H1 (cell line): ENCODE measurements around the gene DCLK1. TPM values are rescaled to one million over a fixed set of nuclear protein-coding genes. Genes with fewer than 3 reads are reported as not detected.

Source experiments
- CTCF ChIA-PET: fragments of 300-600 bp; sonication (Branson Sonifier 250); formaldehyde crosslinking; loops from one replicate; lab custom pipeline; 2021; ENCODE audit not compliant: partially characterized antibody; lab: Charles Lee
- POLR2A ChIA-PET: fragments of 300-600 bp; sonication (Branson Sonifier 250); formaldehyde crosslinking; loops from one replicate; lab custom pipeline; 2021; ENCODE audit warnings: inconsistent platforms; ENCODE audit not compliant: partially characterized antibody; lab: Charles Lee
- DNase-seq, 2 experiments: peaks; one replicate each; pipeline versions ENCODE4 v3.0.0 to v3.0.0-alpha.2; 2010 to 2022; ENCODE audit warnings: low spot score in 2 of 2, low read depth in 1 of 2, mixed read lengths in 1 of 2
- FAIRE-seq: peaks from 2 replicates; lab custom pipeline; 2011; peaks lifted over from hg19 to GRCh38; lab: Jason Lieb, UNC
- H2AFZ ChIP-seq: 2 replicates; pipeline ENCODE4 v1.8.1; 2012; ENCODE audit warnings: low read length, inconsistent platforms
- H2AK5ac ChIP-seq: 2 replicates; pipeline ENCODE4 v1.6.1; 2013; ENCODE audit warnings: low read depth, low read length
- H2BK120ac ChIP-seq: replicated peaks from 2 replicates; pipeline ENCODE3; 2013; ENCODE audit warnings: low read depth, low read length, inconsistent platforms
- H2BK12ac ChIP-seq: 2 replicates; pipeline ENCODE4 v1.6.1; 2013; ENCODE audit warnings: low read depth, low read length
- H2BK15ac ChIP-seq: 2 replicates; pipeline ENCODE4 v1.6.1; 2013; ENCODE audit warnings: low read length
- H2BK20ac ChIP-seq: 2 replicates; pipeline ENCODE4 v1.6.1; 2013; ENCODE audit warnings: low read length
- H2BK5ac ChIP-seq: 2 replicates; pipeline ENCODE4 v1.6.1; 2013; ENCODE audit warnings: low read depth, low read length
- H3K14ac ChIP-seq: 2 replicates; pipeline ENCODE4 v1.6.1; 2013; ENCODE audit warnings: inconsistent platforms; ENCODE audit not compliant: insufficient read length
- H3K18ac ChIP-seq: 2 replicates; pipeline ENCODE4 v1.6.1; 2013; ENCODE audit warnings: low read length; ENCODE audit errors: extremely low read depth
- H3K23ac ChIP-seq: 2 replicates; pipeline ENCODE4 v1.6.1; 2013; ENCODE audit warnings: inconsistent platforms; ENCODE audit not compliant: insufficient read length
- H3K23me2 ChIP-seq: 2 replicates; pipeline ENCODE4 v1.6.1; 2013; ENCODE audit warnings: low read depth, low read length
- H3K27ac ChIP-seq: 2 replicates; pipeline ENCODE4 v1.6.1; 2011; ENCODE audit warnings: low read depth, low read length, inconsistent platforms
- H3K27me3 ChIP-seq, 4 experiments: replicated peaks in 1 of 4; 1 replicate in 1 of 4; 2 replicates in 3 of 4; pipeline versions ENCODE4 v1.6.1 to v1.8.1; 2011 to 2013; ENCODE audit warnings: low read length in 3 of 4, mild to moderate bottlenecking in 3 of 4, inconsistent platforms in 2 of 4, mixed read lengths in 2 of 4, moderate library complexity in 1 of 4; ENCODE audit not compliant: control insufficient read depth in 3 of 4, insufficient read depth in 3 of 4; ENCODE audit errors: extremely low read depth in 1 of 4
- H3K36me3 ChIP-seq, 4 experiments: 2 replicates each; pipeline versions ENCODE4 v1.6.1 to v1.8.1; 2011 to 2013; ENCODE audit warnings: mild to moderate bottlenecking in 4 of 4, low read length in 3 of 4, moderate library complexity in 2 of 4, control low read depth in 1 of 4, inconsistent platforms in 1 of 4; ENCODE audit not compliant: insufficient read depth in 4 of 4, control insufficient read depth in 2 of 4
- H3K4ac ChIP-seq: replicated peaks from 2 replicates; pipeline ENCODE3; 2013; ENCODE audit warnings: low read length, low read depth, mixed read lengths, inconsistent platforms; ENCODE audit not compliant: insufficient read length
- H3K4me1 ChIP-seq, 4 experiments: replicated peaks in 1 of 4; 1 replicate in 1 of 4; 2 replicates in 3 of 4; pipeline versions ENCODE4 v1.6.1 to v1.8.1; 2011 to 2013; ENCODE audit warnings: low read length in 3 of 4, inconsistent platforms in 2 of 4, mixed read lengths in 1 of 4; ENCODE audit not compliant: insufficient read depth in 4 of 4, control insufficient read depth in 3 of 4
- H3K4me2 ChIP-seq, 2 experiments: 2 replicates each; pipeline versions ENCODE4 v1.6.1 to v1.8.1; 2011 to 2013; ENCODE audit warnings: low read depth in 2 of 2, low read length in 2 of 2, control low read depth in 1 of 2, inconsistent platforms in 1 of 2, mild to moderate bottlenecking in 1 of 2; ENCODE audit not compliant: insufficient read depth in 1 of 2
- H3K4me3 ChIP-seq, 4 experiments: fragments of 200-600, 300-600 bp in 1 of 4; sonication (generic), shearing (Covaris generic), sonication (Bioruptor Twin) in 1 of 4; 2 replicates each; pipeline versions ENCODE4 v1.5.1 to v1.8.1; 2011 to 2016; ENCODE audit warnings: low read length in 4 of 4, low read depth in 3 of 4, control low read depth in 2 of 4, inconsistent platforms in 2 of 4, mild to moderate bottlenecking in 2 of 4, mixed read lengths in 1 of 4, moderate library complexity in 1 of 4; ENCODE audit not compliant: insufficient read depth in 2 of 4; ENCODE audit errors: extremely low read depth in 1 of 4
- H3K56ac ChIP-seq: replicated peaks from 2 replicates; pipeline ENCODE3; 2013; ENCODE audit warnings: low read depth, mild to moderate bottlenecking, mixed read lengths, low read length, inconsistent platforms; ENCODE audit not compliant: insufficient read length
- H3K79me1 ChIP-seq: 2 replicates; pipeline ENCODE4 v1.6.1; 2013; ENCODE audit warnings: low read depth, low read length, control low read depth
- H3K79me2 ChIP-seq, 2 experiments: 2 replicates each; pipeline versions ENCODE4 v1.6.1 to v1.8.1; 2012 to 2013; ENCODE audit warnings: low read length in 2 of 2, mild to moderate bottlenecking in 2 of 2, inconsistent platforms in 1 of 2; ENCODE audit not compliant: insufficient read depth in 2 of 2, control insufficient read depth in 1 of 2
- H3K9ac ChIP-seq, 4 experiments: replicated peaks in 1 of 4; 1 replicate in 1 of 4; 2 replicates in 3 of 4; pipeline versions ENCODE4 v1.6.1 to v1.8.1; 2011 to 2013; ENCODE audit warnings: low read depth in 3 of 4, low read length in 3 of 4, control low read depth in 2 of 4, mild to moderate bottlenecking in 2 of 4, moderate library complexity in 2 of 4, inconsistent platforms in 1 of 4; ENCODE audit errors: extremely low read depth in 1 of 4
- H3K9me3 ChIP-seq, 2 experiments: 2 replicates each; pipeline versions ENCODE4 v1.6.1 to v1.8.1; 2012 to 2013; ENCODE audit warnings: mild to moderate bottlenecking in 2 of 2, moderate library complexity in 2 of 2, control low read depth in 1 of 2, inconsistent platforms in 1 of 2, low read depth in 1 of 2, low read length in 1 of 2, mixed read lengths in 1 of 2; ENCODE audit not compliant: insufficient read depth in 2 of 2
- H4K20me1 ChIP-seq, 2 experiments: replicated peaks in 1 of 2; 2 replicates each; pipeline versions ENCODE3 to v1.8.1; 2011 to 2013; ENCODE audit warnings: inconsistent platforms in 2 of 2, low read length in 2 of 2, mild to moderate bottlenecking in 1 of 2; ENCODE audit not compliant: insufficient read depth in 2 of 2, control insufficient read depth in 1 of 2
- H4K5ac ChIP-seq: 2 replicates; pipeline ENCODE4 v1.6.1; 2013; ENCODE audit warnings: low read length, low read depth, mixed read lengths, inconsistent platforms; ENCODE audit not compliant: insufficient read length
- H4K8ac ChIP-seq: 2 replicates; pipeline ENCODE4 v1.8.0; 2013; ENCODE audit warnings: mild to moderate bottlenecking, moderate library complexity, low read length, inconsistent platforms; ENCODE audit not compliant: insufficient read depth; ENCODE audit errors: extremely low read depth
- H4K91ac ChIP-seq: replicated peaks from 2 replicates; pipeline ENCODE3; 2013; ENCODE audit warnings: low read length, mixed read lengths, inconsistent platforms; ENCODE audit not compliant: insufficient read length
- CBX5 ChIP-seq: fragments of 300-800, 300-1000 bp; sonication (generic); IDR thresholded peaks from 2 replicates; pipeline ENCODE4 v1.7.1; 2016; ENCODE audit warnings: antibody characterized with exemption, low read length, low read depth
- CEBPB ChIP-seq: IDR thresholded peaks from 2 replicates; pipeline ENCODE4 v1.6.1; 2012; ENCODE audit warnings: low read depth, low read length
- WGBS, 2 experiments: shearing (Covaris generic) in 1 of 2; methylation state at CpG; one replicate each; pipeline versions ENCODE4 v1.1.6 to v1.1.7; 2013 to 2015; ENCODE audit warnings: low lambda C conversion rate in 2 of 2, mixed read lengths in 2 of 2, inconsistent platforms in 1 of 2, low coverage in 1 of 2, missing lambda C conversion rate in 1 of 2; ENCODE audit not compliant: insufficient replicate concordance in 2 of 2, insufficient coverage in 1 of 2, insufficient read length in 1 of 2; ENCODE audit errors: extremely low coverage in 1 of 2, missing lambda C conversion rate in 1 of 2; 5-methylcytosine and 5-hydroxymethylcytosine counted together
- polyA plus RNA-seq, 7 experiments: library from polyadenylated mRNA; depleted of rRNA in 3 of 7; stranded (reverse) in 5 of 7; unstranded in 2 of 7; fragments of >200 nt in 5 of 7; fragments of 200-250 nt in 2 of 7; gene quantifications; 1 replicate in 5 of 7; 2 replicates in 1 of 7; 4 replicates in 1 of 7; pipeline versions ENCODE4 v1.2.1 to v1.2.3, GENCODE V29; 2011 to 2013; ENCODE audit warnings: missing spikeins in 2 of 7, mixed read lengths in 2 of 7
- total RNA-seq: library from RNA; stranded (reverse); fragmentation: NEBNext Ultra II Directional; extraction: Animal tissue kit (Norgen Biotek cat#: 25700); gene quantifications from 2 replicates; pipeline ENCODE4 v1.2.1, GENCODE V29; 2021

Gene DCLK1
- total and polyA plus RNA-seq, 2 of the 8 experiments (the other 6 are each of a cell fraction or from before 2014, with no cell fraction given): 22.8 to 41.0 TPM

DNA sequence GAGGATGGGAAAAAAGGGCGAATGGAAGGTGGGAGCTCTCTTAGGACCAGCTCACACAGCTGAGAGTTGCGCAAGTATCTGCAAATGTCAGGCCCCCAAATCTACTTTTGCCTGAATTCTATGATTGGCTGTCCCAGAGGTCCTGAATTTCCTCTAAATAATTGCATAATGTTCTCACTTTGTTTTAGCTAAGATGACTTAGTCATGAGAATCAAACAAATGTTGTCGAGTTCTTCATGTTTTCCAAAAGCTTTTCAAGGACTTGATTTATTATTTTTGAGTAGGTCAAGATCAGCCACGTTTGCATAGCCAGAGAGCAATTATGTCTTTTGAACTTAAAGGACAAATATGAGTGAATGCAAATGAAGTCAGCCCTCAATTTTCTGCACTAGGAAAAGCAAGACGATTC, 408.1 kb downstream of the DCLK1 start:
- H3K23ac ChIP-seq: no peak overlapping the region
- no peak overlapping the region for H3K4me2 ChIP-seq
- no peaks in the 10 kb centered on the region for H3K27me3 ChIP-seq
- no peak overlapping the region for H3K18ac ChIP-seq
- H4K8ac ChIP-seq: no peak overlapping the region
- no peak overlapping the region for H2BK12ac ChIP-seq
- no peak overlapping the region for H2AK5ac ChIP-seq
- 80% methylated on average over 5 of the region's 5 CpGs; no CpG with 5 or more reads in 1 of the 2 experiments for WGBS, 2 experiments
- H4K5ac ChIP-seq: no peak overlapping the region
- no peaks in the 10 kb centered on the region for H4K20me1 ChIP-seq
- no peak overlapping the region for H3K4ac ChIP-seq
- no peaks in the 10 kb centered on the region for H3K9me3 ChIP-seq
- H2BK20ac ChIP-seq: no peak overlapping the region
- H3K9ac ChIP-seq: no peak overlapping the region
- no peaks in the 10 kb centered on the region for H3K23me2 ChIP-seq
- H2AFZ ChIP-seq: no peak overlapping the region
- no peak overlapping the region for H2BK5ac ChIP-seq
- FAIRE-seq (no peak), DNase-seq (no peak)
- no peak overlapping the region for H3K14ac ChIP-seq
- CTCF ChIA-PET: interaction anchor here (1.0 to 4.4 kb wide), 9 partner anchors 9 to 544 kb away, joined by 3 to 17 read pairs (median 5); no protein-coding TSS in a partner anchor
- no peak overlapping the region for H2BK15ac ChIP-seq
- H3K4me3 ChIP-seq: no peak overlapping the region
- no peak overlapping the region for H4K91ac ChIP-seq
- no peaks in the 10 kb centered on the region for H3K4me1 ChIP-seq
- H2BK120ac ChIP-seq: no peak overlapping the region
- no peaks in the 10 kb centered on the region for H3K79me2 ChIP-seq
- H3K36me3 ChIP-seq: no peaks in the 10 kb centered on the region
- no peak overlapping the region for H3K56ac ChIP-seq
- TF ChIP-seq CBX5 (no peak), CEBPB (peak; percentile 80)
- no peak overlapping the region for H3K27ac ChIP-seq
- no peaks in the 10 kb centered on the region for H3K79me1 ChIP-seq
- POLR2A ChIA-PET: no interaction called here
